Activated B cell treated with CpG ODN at 0.5 μM for 24 hours (primary cell): Measurements from ENCODE around the gene SIGLEC9. TPM values are rescaled to one million over a fixed set of nuclear protein-coding genes. Genes with fewer than 3 reads are reported as not detected.
"Not testable (repeated sequence)": the region's sequence is repeated elsewhere in the genome, so short reads cannot be mapped to it uniquely, and the experiment has no call there.

Source experiments
- ATAC-seq: fragments of 200-7000 bp; cut with Tn5 transposase; one replicate; pipeline ENCODE4 v1.10.0; 2021; ENCODE audit warnings: low read depth, mild to moderate bottlenecking, moderate library complexity
- CTCF ChIA-PET: fragments of 350-600 bp; sonication (Branson Sonifier 250); formaldehyde crosslinking; loops from one replicate; lab custom pipeline; 2021; ENCODE audit warnings: antibody characterized with exemption; lab: Charles Lee
- POLR2A ChIA-PET: fragments of 350-600 bp; sonication (Branson Sonifier 250); formaldehyde crosslinking; loops from one replicate; lab custom pipeline; 2021; ENCODE audit warnings: antibody characterized with exemption; lab: Charles Lee
- DNase-seq: peaks from one replicate; pipeline ENCODE4 v3.0.0; 2022
- H3K27ac Mint-ChIP-seq: one replicate; pipeline ENCODE4 v1.8.0; 2020; ENCODE audit warnings: mixed read lengths
- H3K27me3 Mint-ChIP-seq: one replicate; pipeline ENCODE4 v1.8.0; 2021; ENCODE audit warnings: mixed read lengths
- H3K36me3 Mint-ChIP-seq: one replicate; pipeline ENCODE4 v1.8.0; 2021; ENCODE audit warnings: low read depth, mixed read lengths
- H3K4me1 Mint-ChIP-seq: one replicate; pipeline ENCODE4 v1.8.0; 2021; ENCODE audit warnings: mixed read lengths
- H3K4me3 Mint-ChIP-seq: one replicate; pipeline ENCODE4 v1.8.0; 2020; ENCODE audit warnings: mild to moderate bottlenecking, mixed read lengths
- H3K9me3 Mint-ChIP-seq: one replicate; pipeline ENCODE4 v1.8.0; 2020; ENCODE audit warnings: mixed read lengths
- CTCF ChIP-seq: fragments of 200-600 bp; IDR thresholded peaks from one replicate; pipeline ENCODE4 v1.8.0; 2022; ENCODE audit warnings: antibody characterized with exemption, mild to moderate bottlenecking
- intact Hi-C: fragments of 100-400 bp; cut with micrococcal nuclease; formaldehyde crosslinking; loops from one replicate; pipeline ENCODE4 v1.15.1; 2024
- total RNA-seq: library from RNA; stranded (reverse); gene quantifications from 2 replicates; pipeline ENCODE4 v1.2.3, GENCODE V29; 2022

SIGLEC9 gene
- total RNA-seq, 1 donor from 2014 or later = 0.29 TPM

- no peak overlapping the region for H3K27ac Mint-ChIP-seq
- H3K9me3 Mint-ChIP-seq = no peaks in the 10 kb centered on the region
- peaks cover 25% of the 10 kb centered on the region for H3K27me3 Mint-ChIP-seq
- CTCF ChIA-PET = no interaction called here
- POLR2A ChIA-PET = no interaction called here
- no peak for TF ChIP-seq CTCF
- no peaks in the 10 kb centered on the region for H3K36me3 Mint-ChIP-seq
- DNase-seq (no peak), ATAC-seq (no peak)
- no peak overlapping the region for H3K4me3 Mint-ChIP-seq
- H3K4me1 Mint-ChIP-seq = no peaks in the 10 kb centered on the region
- intact Hi-C loops = no loop called here
These were observed 42.3 kb downstream of the SIGLEC9 start for GRCh38 chr19:51166846-51167490.

GRCh38 chr19:51168564-51169282 is 44.0 kb downstream of the SIGLEC9 start:
- Mint-ChIP-seq H3K27ac (no peak overlapping the region), H3K9me3 (no peaks in the 10 kb centered on the region), H3K4me1 (no peaks in the 10 kb centered on the region), H3K4me3 (no peak overlapping the region), H3K27me3 (peaks cover 26% of the 10 kb centered on the region), H3K36me3 (no peaks in the 10 kb centered on the region)
- POLR2A ChIA-PET = no interaction called here
- intact Hi-C loops = no loop called here
- no peak for TF ChIP-seq CTCF
- CTCF ChIA-PET = interaction anchor here (1.4 kb wide), 1 partner anchor 148 kb away, joined by 5 read pairs; no protein-coding TSS in a partner anchor
- no peak for DNase-seq
- no peak for ATAC-seq

- H3K27ac Mint-ChIP-seq, POLR2A ChIA-PET, H3K4me3 Mint-ChIP-seq, H3K9me3 Mint-ChIP-seq, H3K4me1 Mint-ChIP-seq, H3K36me3 Mint-ChIP-seq, intact Hi-C loops, ATAC-seq: not testable (repeated sequence)
- peak; percentile 43 for DNase-seq
- TF ChIP-seq CTCF = peak; percentile 69
- peaks cover 22% of the 10 kb centered on the region for H3K27me3 Mint-ChIP-seq
- CTCF ChIA-PET = interaction anchor here (1.4 kb wide), 1 partner anchor 148 kb away, joined by 5 read pairs; no protein-coding TSS in a partner anchor
These were observed 44.7 kb downstream of the SIGLEC9 start for GRCh38 chr19:51169283-51169918.

GRCh38 chr19:51172223-51172622 is 47.5 kb downstream of the SIGLEC9 start:
- ChIA-PET CTCF (no interaction called here), POLR2A (no interaction called here)
- TF ChIP-seq CTCF = no peak
- ATAC-seq (no peak), DNase-seq (no peak)
- Mint-ChIP-seq H3K4me1 (no peaks in the 10 kb centered on the region), H3K27me3 (peaks cover 13% of the 10 kb centered on the region), H3K36me3 (no peaks in the 10 kb centered on the region), H3K9me3 (no peaks in the 10 kb centered on the region), H3K27ac (no peak overlapping the region), H3K4me3 (no peak overlapping the region)
- intact Hi-C loops = no loop called here

GRCh38 chr19:51173681-51174080 is 49.0 kb downstream of the SIGLEC9 start:
- Mint-ChIP-seq H3K4me1 (no peaks in the 10 kb centered on the region), H3K27ac (no peak overlapping the region), H3K36me3 (no peaks in the 10 kb centered on the region), H3K4me3 (no peak overlapping the region), H3K27me3 (peaks cover 10% of the 10 kb centered on the region), H3K9me3 (no peaks in the 10 kb centered on the region)
- POLR2A ChIA-PET = no interaction called here
- CTCF ChIA-PET = no interaction called here
- DNase-seq (no peak), ATAC-seq (no peak)
- intact Hi-C loops = no loop called here
- no peak for TF ChIP-seq CTCF
